G401.6 (cell line): ENCODE results near the gene PTPRN2.
"Not testable (repeated sequence)": the region's sequence is repeated elsewhere in the genome, so short reads cannot be mapped to it uniquely, and the experiment has no call there.

ENCODE experiments used
- FAIRE-seq: peaks from 2 replicates; lab custom pipeline; 2012; peaks lifted over from hg19 to GRCh38; lab: Jason Lieb, UNC

Gene PTPRN2

DNA sequence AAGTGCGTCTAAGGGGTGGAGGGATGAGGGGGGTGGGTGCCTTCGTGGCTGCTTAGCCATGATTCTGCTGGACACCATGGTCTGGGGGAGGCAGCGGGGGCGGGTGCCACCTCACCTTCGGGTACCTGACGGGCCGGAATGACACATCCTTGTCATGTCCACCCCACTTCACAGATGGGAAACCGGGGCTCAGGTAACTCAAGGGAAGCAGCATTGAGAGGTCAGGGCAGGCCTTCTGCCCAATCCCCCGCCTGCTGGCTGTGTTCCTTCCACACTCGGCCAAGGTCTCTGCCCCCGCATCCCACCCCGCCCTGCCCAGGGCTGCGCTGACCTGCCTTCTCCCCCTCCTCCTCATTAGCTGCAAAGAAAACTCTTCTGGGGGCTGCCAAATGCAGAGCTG, 598.0 kb downstream of the PTPRN2 start:
- no peak for FAIRE-seq

GRCh38 chr7:157987906-157988305, 599.7 kb downstream of the PTPRN2 start:
- no peak for FAIRE-seq

- FAIRE-seq = no peak
Measured at GRCh38 chr7:157986051-157986450, 601.6 kb downstream of the PTPRN2 start.

DNA sequence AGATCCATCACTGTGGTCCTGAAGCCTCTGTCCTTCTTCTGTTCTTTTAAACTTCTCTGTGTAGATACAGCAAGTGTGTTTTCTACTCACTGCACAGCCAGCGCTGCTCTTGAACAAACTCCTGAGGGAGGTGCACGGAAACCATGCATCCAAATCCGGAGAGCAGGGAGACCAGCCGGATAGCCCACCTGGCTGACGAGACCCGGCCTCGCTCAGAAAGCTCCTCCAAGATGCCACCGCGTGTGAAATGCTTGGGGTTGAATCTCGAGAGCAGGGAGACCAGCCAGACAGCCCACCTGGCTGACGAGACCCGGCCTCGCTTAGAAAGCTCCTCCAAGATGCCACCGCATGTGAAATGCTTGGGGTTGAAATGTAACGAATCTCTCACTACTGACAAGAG, 602.0 kb downstream of the PTPRN2 start:
- FAIRE-seq = no peak

GRCh38 chr7:157984423-157985163, 603.0 kb downstream of the PTPRN2 start:
- FAIRE-seq = no peak

DNA sequence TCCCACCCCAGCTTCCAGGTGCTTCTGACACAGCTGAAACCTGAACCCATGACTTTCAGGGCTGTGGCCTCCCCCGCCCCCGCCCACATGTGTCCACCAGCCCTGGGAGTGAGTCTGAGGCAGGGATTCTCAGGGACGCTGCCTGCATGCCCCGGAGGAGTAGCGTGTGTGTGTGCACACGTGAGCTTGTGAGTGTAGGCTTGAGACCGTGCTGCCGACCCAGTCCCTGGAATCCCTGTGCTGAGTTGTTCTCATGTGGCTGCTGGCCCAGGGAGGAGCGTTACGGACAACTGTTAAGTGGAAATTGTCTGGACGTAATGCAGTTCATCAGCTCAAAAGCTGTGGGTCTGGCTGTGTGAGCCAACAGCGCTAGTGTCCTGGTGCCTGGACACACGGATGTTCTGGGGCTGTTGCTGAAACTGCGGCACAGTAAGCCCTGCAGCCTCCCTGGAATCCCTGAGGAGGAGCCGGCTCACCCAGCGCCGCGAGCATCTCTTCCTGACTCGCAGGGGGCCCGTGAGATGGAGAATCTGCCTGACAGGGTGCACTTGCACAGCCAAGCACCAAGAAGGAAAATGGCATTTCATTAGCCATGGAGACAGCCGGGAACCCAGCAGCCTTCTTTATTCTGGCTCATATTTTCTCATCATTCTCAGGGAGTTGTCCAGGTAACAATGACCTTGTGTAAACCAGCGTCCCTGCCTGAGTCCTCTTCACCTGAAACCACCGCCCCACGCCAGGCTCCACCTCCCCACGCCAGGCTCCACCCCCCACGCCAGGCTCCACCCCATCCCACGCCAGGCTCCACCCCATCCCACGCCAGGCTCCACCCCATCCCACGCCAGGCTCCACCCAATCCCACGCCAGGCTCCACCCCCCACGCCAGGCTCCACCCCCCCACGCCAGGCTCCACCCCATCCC, 603.9 kb downstream of the PTPRN2 start:
- no peak for FAIRE-seq

DNA sequence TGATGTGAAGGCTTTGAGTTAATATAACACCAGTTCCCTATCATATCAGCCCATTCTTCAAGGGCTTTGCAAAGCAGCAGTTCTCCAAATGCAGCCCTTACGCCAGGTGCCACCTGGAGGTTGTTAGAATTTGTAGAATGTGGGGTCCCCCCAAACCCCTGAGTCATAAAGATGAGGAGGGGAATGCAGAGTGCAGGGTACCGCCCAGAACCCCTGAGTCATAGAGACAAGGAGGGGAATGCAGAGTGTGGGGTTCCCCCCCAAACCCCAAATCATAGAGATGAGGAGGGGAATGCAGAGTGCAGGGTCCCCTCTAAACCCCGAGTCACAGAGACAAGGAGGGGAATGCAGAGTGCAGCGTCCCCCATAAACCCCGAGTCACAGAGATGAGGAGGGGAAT, 605.8 kb downstream of the PTPRN2 start:
- no peak for FAIRE-seq

GRCh38 chr7:157980774-157981173, 606.8 kb downstream of the PTPRN2 start:
- FAIRE-seq = no peak

GRCh38 chr7:157980341-157980731, 607.3 kb downstream of the PTPRN2 start:
- not testable (repeated sequence) for FAIRE-seq

DNA sequence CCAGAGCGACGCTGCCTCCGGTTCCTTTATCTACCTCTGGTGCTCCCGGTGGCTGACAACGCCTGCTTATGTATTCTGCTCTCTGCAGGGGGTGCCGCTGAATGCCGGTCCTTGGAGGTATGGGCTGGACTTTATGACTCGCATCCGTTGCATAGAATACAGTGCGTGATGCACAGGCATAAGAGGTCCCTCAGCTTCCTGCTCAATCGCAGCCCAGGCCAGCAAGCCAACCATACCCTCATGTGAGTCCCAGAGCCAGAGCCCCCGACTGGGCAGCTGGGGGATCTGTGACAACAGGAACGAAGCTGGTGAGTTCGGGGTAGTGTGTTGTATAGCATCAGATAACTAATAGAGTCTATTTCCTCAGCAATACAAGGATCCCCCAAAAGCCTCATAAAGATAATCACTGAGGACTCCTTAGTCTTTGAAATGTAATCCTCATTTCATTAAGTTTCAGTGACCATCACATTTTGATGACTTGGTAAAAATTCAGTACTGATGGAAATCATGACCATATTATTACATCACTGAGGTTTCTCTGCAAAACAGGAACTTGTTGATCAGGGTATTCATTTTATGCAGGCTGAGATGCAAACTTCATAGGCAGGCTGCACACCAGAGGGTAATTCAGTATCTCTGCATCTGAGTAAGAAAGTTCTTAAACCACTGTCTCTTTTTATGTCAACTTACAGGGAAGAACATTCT, 607.8 kb downstream of the PTPRN2 start:
- FAIRE-seq = no peak

DNA sequence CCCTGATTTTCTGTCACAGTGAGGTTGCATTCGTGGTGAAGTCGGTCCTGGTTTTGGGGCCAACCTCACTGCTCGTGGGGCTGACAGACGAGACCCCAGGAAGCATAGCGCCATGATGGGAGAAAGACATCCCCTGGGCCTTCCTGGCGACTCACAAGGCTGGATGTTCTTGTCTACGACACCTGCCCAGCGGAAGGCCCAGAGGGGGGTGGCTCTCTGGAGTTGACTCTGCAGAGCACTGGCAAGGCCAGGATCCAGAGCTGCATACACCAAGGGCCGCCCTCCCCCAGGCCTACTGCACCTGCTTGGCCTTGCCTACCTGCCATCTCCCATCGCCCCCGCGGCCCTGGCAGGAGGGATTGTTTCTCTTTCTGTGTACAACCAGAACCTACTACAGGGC, 608.9 kb downstream of the PTPRN2 start:
- FAIRE-seq = no peak

- no peak for FAIRE-seq
Measured at GRCh38 chr7:157977717-157978496, 609.7 kb downstream of the PTPRN2 start.

DNA sequence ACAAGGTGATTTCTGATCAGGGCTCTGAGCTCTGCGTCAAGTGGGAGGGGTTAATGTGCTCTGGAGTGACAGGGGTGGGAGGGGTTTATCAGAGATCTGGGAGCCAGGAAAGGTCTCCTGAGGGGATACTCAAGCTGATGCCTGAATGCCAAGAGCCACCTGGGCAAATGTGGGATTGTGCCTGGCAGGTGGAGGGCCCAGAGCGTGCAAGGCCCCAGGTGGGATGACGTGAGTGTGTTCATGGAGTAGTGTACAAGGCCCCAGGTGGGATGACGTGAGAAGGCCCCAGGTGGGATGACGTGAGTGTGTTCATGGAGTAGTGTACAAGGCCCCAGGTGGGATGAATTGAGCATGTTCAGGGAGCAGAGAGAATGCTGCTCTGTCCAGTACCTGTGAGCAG, 610.3 kb downstream of the PTPRN2 start:
- FAIRE-seq = no peak

- no peak for FAIRE-seq
Measured at GRCh38 chr7:157976406-157976805, 611.2 kb downstream of the PTPRN2 start.

DNA sequence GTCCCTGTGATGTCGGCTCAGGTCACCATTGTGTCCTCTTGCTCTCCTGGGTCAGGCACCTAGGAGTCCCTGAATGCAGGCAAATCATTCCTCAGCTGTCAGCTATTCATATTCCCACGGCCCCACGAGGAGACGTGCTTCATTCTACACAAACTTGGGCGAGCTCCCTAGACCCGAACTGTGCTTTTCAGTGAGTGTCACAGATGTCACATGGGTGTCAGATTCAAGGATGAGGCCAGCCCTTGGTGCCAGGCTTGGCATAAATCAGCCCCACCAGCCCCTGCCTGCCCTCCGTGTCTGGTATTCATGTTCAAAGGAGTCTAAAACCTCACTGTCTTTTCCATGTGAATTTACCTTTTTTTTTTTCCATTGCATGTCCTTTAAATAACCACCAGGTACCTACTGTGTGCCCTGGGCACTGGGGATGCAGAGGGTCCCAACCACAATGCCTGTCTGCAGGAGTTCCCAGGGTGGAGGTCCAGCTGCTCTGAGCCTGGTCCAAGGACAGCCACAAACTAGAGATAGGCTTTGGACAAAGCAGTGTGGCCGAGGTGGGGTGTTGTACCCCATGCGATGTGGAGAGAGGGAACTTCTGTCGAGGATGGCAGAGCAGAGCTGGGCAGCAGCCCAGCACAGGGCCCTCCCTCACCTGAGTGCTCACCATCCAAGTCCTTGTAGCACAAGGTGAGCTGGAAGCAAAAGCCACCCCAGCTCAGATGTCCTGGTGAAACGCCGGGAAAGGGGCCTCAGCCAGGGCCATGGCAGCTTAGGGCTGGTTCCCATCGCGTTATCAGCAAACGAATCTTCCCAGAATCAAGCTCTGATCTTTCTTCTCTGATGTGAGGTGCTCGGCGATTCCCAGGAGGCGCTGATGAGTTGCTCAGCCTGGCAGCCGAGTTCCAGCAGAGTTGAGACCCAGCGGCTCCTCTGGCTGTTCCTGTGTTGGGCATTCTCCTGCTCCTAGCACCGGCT, 611.9 kb downstream of the PTPRN2 start:
- FAIRE-seq = no peak

GRCh38 chr7:157974678-157975230, 612.9 kb downstream of the PTPRN2 start:
- no peak for FAIRE-seq

DNA sequence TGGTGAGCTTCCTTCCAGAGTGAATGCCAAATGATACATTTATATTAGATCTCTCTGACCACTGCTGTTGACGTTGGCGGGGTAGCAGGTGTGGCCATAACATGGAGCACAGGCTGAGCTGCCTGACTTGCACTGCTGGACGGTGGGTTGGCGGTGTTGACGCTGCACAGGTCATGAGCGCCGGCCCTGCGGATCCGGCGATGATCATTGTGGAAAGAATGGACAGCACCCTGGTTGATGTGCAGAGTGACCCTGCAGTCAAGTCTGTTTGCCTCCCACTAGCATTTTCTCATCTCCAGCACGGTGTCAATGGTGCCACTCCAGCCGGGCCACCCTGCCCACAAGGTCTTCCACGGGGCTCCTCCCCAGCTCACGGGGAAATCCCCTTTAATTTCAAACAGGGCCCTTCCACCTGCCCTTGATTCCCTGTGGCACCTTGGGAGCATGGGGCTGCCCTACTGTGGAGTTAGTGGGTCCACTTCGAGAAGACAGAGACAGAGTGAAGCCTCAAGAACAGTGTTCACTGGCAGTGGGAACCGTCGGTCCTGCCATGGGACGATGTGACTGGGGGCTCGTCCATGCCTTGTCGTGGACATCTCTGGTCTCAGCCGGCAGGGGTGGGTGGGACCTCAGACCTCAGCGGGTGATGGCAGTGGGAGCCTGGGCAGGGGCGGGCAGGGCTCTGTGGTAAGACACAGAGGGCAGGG, 613.5 kb downstream of the PTPRN2 start:
- no peak for FAIRE-seq

GRCh38 chr7:157972914-157973313, 614.7 kb downstream of the PTPRN2 start:
- FAIRE-seq = no peak

DNA sequence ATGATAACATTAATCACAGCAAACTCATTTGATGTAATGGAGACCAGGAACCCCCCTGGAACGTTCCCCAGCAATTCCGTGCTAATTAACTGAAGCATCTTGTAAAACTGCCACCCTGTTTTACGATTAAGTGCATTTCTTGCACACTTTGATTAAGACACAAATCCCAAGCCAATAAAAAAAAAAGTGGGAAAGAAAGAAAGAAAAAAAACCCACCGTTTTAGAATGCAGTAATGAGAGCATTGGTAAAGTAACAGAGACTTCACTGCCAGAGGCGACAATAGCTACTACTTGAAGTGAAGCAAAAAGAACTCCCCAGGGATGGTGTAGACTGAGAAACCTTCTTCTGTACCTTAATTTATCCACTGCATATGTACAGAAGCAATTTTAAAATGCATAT, 616.1 kb downstream of the PTPRN2 start:
- no peak for FAIRE-seq

GRCh38 chr7:157970744-157971143, 616.9 kb downstream of the PTPRN2 start:
- FAIRE-seq = no peak
